ENCODE data around the gene CCND1.
"Not testable (repeated sequence)": the region's sequence is repeated elsewhere in the genome, so short reads cannot be mapped to it uniquely, and the experiment has no call there.

Gene CCND1

GRCh38 chr11:69669486-69669885 is 28.5 kb downstream of the CCND1 start:
- no peak for FAIRE-seq

DNA sequence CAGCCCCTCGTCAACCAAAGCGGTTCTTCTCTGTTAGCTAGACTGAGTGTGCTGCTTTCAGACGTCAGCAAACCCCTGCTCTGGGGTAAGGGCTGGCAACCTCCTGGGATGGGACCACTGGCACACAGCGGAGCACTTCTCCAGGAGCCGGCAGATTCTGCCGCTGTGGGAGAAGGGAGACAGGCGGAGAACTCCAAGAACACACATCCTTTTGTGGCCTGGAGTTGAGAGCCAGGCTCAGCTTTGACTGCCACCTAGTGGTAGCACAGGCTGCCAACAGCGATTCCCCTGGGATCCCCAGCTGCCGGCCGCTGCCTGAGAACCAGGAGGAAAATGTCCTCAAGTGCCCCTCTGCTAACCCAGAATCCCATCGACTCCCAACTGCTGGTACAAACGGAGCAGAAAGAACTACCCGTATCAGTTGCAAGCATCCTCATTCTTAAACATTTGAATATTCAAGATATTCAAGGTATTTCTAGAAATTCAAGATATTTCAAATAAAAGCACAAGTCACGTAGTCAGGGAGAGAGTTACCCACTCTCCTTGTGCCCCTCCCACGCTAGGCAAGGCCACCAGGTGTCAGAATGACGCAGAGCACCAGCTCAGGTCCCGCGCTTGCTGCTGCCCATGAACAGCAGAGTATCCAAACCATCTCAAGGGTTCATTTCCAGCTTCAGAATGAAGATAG is 29.3 kb downstream of the CCND1 start:
- FAIRE-seq, result no peak

- FAIRE-seq, result no peak
These were observed 30.9 kb downstream of the CCND1 start for GRCh38 chr11:69671734-69672465.

- no peak for FAIRE-seq
These were observed 33.4 kb downstream of the CCND1 start for GRCh38 chr11:69674267-69674885.

- FAIRE-seq, result no peak
These were observed 34.1 kb downstream of the CCND1 start, which contains the start of gene LTO1 for GRCh38 chr11:69674886-69675714. TSS of gene LTO1 (minus strand) at chr11:69675353. CDS start at chr11:69675239, 114 bp downstream.

DNA sequence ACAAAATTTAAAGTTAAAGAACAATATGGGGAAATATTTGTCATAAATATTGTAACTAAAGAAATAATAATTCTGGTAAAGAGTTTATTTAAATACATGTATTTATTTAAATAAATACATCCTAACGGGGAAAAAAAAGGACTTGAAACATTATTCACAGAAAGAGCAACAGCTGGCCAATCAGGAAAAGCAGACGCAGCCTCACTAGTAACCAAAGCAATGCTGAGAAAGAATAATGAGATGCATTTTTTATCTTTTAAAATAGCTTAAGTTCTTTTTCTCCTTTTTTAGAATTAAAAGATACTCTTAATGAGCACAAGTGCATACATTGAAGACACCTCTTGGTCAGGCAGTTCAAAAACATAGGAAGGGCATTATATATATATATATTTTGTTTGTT is 36.8 kb downstream of the CCND1 start:
- no peak for FAIRE-seq

DNA sequence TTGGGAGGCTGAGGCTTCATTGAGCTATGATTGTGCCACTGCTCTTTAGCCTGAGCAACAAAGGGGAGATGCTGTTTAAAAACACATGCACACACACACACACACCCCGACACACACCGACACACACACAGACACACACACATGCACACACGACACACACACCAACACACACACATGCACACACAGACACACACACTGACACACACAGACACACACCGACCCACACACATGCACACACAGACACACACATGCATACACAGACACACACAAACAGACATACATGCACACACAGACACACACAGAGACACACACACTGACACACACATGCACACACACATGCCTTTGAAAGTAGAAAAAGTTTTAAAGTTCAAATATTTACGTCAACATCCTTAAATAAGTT is 39.7 kb downstream of the CCND1 start:
- no peak for FAIRE-seq

GRCh38 chr11:69682221-69682620 is 41.3 kb downstream of the CCND1 start:
- FAIRE-seq, result no peak

DNA sequence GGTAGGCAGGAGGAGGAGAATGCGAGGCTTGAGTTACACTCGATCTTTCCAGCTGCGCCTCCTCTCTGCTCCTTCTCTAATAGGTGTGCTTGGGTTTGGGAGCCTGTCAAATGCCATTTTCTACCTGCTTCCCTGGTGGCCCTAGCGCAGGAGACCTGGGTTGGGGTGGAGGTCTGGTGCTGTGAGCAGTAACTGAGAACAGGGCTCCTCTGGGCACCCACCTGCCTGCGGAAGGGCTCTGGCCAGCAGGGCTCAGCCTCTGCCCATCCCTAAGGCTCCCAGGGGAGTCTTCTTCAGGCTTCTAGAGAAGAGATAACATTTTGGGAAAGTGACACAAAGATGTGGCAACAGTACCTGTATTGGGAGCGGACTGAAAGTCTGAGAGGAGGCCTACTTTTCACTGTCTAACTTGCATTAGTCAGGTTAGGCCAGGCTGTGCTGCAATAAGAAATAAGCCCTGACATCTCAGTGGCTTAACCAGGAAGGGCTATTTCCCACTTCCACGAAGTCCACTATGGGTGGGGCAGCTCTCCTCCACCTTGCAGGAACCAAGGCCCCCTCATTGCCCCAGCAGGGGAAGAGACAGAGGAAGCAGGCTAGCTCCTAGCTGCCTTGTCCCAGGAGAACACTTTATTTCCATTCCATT is 41.8 kb downstream of the CCND1 start:
- no peak for FAIRE-seq

GRCh38 chr11:69683764-69684333 is 42.9 kb downstream of the CCND1 start:
- no peak for FAIRE-seq

DNA sequence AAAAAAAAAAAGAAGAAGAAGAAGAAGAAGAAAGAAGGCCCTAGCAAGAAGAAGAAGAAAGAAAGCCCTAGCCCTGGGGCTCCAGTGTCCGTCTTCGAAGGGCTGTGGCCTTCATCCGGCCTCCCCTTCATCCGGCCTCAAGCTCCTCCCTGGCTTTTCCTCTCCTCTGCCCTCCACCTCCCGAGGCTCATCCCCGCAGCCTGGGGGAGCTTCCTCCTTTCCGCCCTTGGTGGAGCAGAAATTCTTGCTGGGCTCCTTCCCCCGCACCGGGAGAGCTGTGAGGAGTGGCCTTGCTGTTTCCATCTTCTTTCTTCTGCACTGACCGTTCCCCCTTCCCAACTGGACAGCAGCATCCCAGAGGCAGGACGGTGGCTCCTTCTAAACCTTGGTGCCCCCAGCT is 43.7 kb downstream of the CCND1 start:
- FAIRE-seq, result no peak

- no peak for FAIRE-seq
These were observed 44.4 kb downstream of the CCND1 start for GRCh38 chr11:69685348-69685747.

DNA sequence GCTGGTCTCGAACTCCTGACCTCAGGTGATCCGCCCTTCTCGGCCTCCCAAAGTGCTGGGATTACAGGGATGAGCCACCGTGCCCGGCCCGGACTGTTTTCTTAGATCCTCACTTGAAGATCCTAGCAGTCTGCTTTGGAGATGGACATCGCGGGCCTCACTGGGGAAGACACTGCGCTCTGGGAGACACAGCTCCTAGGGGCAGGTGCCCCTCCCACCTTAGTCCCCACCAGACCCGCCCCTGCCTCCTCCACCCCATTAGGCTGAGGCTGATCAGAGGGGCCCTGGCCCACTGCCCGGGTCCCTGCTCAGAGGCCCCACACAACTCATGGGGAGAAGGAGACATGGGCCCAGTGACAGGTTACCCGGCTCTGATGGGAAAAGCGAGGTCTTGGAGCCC is 45.5 kb downstream of the CCND1 start:
- FAIRE-seq, result no peak

- no peak for FAIRE-seq
These were observed 45.9 kb downstream of the CCND1 start for GRCh38 chr11:69686856-69687255.

DNA sequence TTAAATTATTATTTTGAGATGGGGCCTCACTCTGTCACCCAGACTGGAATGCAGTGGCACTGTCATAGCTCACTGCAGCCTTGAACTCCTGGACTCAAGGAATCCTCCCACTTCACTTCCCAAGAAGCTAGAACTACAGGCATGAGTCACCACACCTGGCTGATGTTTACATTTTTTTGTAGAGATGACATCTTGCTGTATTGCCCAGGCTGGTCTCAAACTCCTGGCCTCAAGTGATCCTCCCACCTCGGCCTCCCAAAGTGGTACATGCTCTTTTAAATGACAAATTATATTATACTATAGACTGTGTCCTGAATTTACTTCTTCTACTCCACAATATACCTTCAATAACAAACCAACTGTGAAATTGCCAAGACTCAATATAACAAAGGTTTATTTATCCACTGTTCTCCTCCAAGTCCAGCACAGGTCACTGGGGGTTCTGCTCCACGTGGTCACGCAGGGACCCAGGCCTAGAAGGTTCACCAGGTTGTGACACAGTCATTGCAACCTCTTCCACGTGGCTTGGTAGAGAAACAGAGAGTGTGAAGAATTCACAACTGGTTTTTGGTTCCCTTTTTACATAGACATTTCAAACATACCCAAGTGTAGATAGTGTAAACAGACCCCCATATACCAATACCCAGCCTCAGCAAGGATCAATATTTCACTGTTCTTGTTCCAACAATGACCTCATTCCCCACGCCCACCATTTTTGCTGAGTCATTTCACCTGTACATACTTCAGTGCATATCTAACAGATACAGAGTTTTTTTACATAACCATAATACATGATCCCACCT is 47.2 kb downstream of the CCND1 start:
- FAIRE-seq, result not testable (repeated sequence)

GRCh38 chr11:69689484-69690319 is 48.7 kb downstream of the CCND1 start:
- no peak for FAIRE-seq

DNA sequence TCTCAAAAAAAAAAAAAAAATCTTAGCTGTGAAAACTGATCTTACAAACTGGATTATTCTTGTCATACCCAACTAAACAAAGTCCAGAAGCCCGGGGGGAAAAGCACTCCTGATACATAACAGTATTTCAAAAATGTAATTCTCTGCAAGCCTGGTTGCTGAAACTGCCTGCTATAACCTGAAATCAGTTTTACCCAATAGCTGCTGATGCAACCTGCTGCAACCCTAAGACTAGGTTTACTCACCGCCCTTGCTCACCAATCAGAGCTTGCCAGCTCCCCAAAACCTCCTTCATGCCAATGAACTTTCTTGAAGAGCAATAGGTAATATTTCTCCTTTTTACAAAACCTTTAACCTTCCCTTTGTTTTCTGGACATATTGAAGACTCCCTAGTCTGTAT is 50.5 kb downstream of the CCND1 start:
- FAIRE-seq, result no peak

DNA sequence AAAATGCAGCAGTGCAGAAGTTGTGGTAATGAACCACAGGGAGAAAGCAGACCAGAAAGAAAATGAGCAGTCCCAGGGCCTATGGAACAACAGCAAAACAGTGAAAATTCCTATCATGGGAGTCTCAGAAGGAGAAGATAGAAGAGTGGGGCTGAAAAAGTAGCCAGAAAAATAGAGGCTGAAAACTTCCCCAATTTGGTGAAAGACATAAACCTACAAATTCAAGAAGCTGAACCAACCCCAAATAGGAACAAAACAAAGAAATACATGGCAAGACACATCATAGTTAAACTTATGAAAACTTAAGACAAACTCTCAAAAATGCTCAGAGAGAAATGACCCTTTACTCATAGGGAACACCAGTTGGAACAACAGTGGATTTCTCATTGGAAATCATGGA is 51.5 kb downstream of the CCND1 start:
- FAIRE-seq, result no peak

DNA sequence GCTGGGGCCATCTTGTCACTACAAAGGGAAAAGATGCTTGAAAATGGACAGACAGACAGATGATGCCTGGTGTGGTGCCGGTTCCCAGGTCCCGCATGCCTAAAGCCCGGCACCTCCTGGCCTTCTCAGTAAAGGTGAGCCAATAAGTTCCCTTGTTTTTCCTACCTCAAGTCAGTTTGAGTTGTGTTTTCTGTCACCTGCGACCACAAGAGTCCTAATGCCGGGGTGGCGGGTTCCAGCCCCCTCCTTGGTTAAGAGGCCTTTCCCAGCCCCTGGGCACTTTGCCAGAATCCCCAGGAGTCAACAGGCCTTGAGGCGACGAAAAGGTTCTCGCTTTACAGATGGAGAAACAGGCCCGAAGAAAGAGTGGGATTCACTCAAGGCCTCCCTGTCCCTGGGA is 53.8 kb downstream of the CCND1 start:
- FAIRE-seq, result no peak

- FAIRE-seq, result no peak
These were observed 54.6 kb downstream of the CCND1 start for GRCh38 chr11:69695581-69695980.
